Fibroblast of pulmonary artery (primary cell): ENCODE results near the gene TBX6.

ENCODE experiments used
- DNase-seq: peaks from one replicate; pipeline ENCODE4 v3.0.0-alpha.2; 2010; ENCODE audit warnings: low read depth
- H3K4me3 ChIP-seq: replicated peaks from 2 replicates; pipeline ENCODE4 v1.5.1; 2011; ENCODE audit warnings: low read depth, mild to moderate bottlenecking, control low read depth, low read length, moderate library complexity
- CTCF ChIP-seq: IDR thresholded peaks from 2 replicates; pipeline ENCODE4 v1.5.1; 2011; ENCODE audit warnings: mild to moderate bottlenecking, control low read depth, low read length, inconsistent platforms; ENCODE audit errors: missing control alignments

Gene TBX6

GRCh38 chr16:30068750-30069610 lies 22.7 kb downstream of the TBX6 start:
- peak overlapping the region; percentile 32 for H3K4me3 ChIP-seq
- DNase-seq: peak; percentile 47

GRCh38 chr16:30068333-30068732 lies 23.4 kb downstream of the TBX6 start:
- TF ChIP-seq CTCF: no peak
- no peak for DNase-seq
- H3K4me3 ChIP-seq: peak overlapping the region; percentile 0

More at GRCh38 chr16:30068750-30069610, 22.7 kb downstream of the TBX6 start:
- TF ChIP-seq CTCF: peak; percentile 56

- TF ChIP-seq CTCF: no peak
- no peak for DNase-seq
- H3K4me3 ChIP-seq: peak overlapping the region; percentile 97
These were observed 24.2 kb downstream of the TBX6 start for GRCh38 chr16:30067584-30067916.

- H3K4me3 ChIP-seq: peak overlapping the region; percentile 97
- no peak for DNase-seq
- TF ChIP-seq CTCF: no peak
These were observed 24.8 kb downstream of the TBX6 start for GRCh38 chr16:30066761-30067583.

- DNase-seq: peak; percentile 72
- peak overlapping the region; percentile 97 for H3K4me3 ChIP-seq
- no peak for TF ChIP-seq CTCF
These were observed 25.6 kb downstream of the TBX6 start for GRCh38 chr16:30065943-30066760.

- H3K4me3 ChIP-seq: peak within 1 kb of the TSS; percentile 97
- DNase-seq: peak; percentile 99
- TF ChIP-seq CTCF: no peak
These were observed 26.4 kb downstream of the TBX6 start, which contains the start of gene ALDOA for GRCh38 chr16:30065102-30065942. ALDOA (plus strand) TSS chr16:30065760; CDS start chr16:30066898, 1,138 bp downstream.
